ENCODE data around the gene G6PC1.
"Not testable (repeated sequence)": the region's sequence is repeated elsewhere in the genome, so short reads cannot be mapped to it uniquely, and the experiment has no call there.

G6PC1 gene

GRCh38 chr17:42873932-42874695 lies 26.5 kb upstream of the G6PC1 start:
- FAIRE-seq = not testable (repeated sequence)

DNA sequence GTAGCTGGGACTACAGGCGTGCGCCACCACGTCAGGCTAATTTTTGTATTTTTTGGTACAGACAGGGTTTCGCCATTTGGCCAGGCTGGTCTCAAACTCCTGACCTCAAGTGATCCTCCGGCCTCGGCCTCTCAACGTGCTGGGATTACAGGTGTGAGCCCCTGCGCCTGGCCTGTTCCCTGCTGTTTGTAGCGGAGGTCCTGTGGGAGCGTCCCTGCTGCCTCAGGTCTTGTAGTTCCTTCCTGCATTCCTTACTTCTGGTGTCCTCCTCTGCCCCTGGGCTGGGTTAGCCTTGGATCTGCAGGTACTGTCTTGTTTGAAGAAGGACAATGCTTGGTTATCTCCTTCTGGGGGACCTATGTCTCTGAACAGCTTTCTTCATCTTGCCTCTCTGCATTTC lies 23.6 kb upstream of the G6PC1 start:
- no peak for FAIRE-seq

DNA sequence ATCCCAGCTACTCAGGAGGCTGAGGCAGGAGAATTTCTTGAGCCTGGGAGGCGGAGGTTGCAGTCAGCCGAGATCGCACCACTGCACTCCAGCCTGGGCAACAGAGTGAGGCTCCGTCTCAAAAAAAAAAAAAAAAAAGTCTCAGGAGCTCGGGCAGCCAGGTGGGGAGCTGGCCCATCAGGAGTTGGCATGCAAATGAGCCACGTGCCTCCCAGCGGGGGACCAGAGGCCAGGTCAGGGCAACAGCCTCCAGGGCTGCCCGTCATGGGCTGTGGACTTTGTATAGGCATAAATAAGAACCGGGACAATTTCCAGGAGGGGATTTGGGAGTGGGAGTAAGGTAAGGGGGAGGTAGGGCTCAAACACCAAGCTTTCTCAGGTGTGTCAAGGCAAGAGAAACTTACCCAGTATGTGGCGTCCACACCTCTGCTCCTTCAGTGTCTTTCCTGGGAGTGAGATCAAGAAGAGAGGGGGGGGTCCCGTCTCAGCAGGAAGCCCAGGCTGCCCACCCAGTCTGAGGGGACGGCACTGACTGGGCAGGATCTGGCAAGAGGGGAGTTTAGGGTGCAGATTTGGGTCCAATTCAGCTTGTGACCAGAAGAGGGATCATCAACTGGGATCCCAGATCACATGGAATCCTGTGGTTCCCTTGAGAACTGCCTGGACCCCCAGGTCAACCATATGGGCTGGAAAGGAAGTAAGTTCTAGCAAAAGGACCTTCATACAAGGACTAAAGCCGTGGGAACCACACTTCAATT lies 22.3 kb upstream of the G6PC1 start:
- FAIRE-seq = no peak

DNA sequence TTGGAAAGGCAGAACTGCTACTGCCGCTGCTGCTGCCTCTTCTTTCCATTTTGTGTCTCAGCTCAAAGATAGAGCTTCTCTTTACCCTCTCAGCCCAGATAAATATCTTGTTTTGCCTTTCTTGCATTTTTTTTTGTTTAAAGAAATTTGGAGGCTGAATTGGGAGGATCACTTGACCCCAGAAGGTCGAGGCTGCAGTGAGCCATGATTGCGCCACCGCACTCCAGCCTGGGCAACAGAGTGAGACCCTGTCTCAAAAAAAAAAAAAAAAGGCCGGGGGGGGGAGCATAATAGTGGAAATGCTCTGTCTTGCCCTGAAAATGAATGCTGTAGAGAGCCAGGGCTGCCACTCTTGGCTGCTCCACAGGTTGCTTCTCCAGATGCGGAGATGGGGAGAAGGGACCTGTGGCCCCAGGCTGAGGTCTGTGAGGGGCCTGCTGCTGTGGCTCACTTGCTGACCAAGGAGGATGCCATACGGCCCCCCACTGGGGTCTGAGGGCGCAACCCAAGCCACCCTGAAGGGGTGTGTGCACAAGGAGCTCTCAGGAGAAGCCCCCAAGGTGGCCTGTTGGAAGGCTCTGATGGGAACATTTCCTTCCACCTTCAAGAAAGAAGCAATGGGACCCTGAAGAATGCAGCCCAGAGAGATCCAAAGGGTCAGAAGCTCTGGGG lies 21.5 kb upstream of the G6PC1 start:
- no peak for FAIRE-seq

DNA sequence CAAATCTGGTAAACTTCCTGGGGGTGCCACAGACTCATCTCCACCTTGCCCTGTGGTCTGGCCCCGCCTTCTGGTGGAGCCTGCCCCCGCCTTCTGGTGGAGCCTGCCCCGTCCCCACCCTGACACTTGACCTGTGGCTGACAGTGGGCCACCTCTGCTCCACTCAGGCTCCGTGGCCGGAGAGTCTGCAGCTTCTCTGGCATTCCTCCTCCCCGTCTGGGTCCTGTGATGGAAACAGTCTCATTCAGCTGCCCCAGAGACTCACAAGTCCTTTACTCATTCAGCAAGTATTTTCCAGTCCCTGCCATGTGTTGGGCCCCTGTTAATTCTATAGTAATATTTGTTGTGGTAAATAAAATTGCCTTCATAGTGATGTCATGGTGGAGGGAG lies 21.0 kb upstream of the G6PC1 start:
- no peak for FAIRE-seq

GRCh38 chr17:42880776-42881310 lies 19.8 kb upstream of the G6PC1 start:
- no peak for FAIRE-seq

- not testable (repeated sequence) for FAIRE-seq
Measured at GRCh38 chr17:42881706-42882105, 18.9 kb upstream of the G6PC1 start.

- no peak for FAIRE-seq
Measured at GRCh38 chr17:42882166-42882565, 18.4 kb upstream of the G6PC1 start.

GRCh38 chr17:42883802-42884558 lies 16.6 kb upstream of the G6PC1 start:
- no peak for FAIRE-seq

DNA sequence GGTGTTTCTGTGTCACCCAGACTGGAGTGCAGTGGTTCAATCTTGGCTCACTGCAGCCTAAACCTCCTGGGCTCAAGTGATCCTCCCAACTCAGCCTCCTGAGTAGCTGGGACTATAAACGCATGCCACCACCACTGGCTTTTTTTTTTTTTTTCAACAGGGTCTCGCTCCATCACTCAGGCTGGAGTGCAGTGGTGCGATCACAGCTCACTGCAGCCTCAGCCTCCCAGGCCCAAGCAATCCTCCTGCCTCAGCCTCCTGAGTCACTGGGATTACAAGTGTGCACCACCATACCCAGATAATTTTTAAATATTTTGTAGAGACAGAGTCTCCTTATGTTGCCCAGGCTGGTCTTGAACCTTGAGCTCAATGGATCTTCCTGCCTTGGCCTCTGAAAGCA lies 14.8 kb upstream of the G6PC1 start:
- FAIRE-seq = not testable (repeated sequence)

- no peak for FAIRE-seq
Measured at GRCh38 chr17:42886283-42887176, 14.1 kb upstream of the G6PC1 start.

DNA sequence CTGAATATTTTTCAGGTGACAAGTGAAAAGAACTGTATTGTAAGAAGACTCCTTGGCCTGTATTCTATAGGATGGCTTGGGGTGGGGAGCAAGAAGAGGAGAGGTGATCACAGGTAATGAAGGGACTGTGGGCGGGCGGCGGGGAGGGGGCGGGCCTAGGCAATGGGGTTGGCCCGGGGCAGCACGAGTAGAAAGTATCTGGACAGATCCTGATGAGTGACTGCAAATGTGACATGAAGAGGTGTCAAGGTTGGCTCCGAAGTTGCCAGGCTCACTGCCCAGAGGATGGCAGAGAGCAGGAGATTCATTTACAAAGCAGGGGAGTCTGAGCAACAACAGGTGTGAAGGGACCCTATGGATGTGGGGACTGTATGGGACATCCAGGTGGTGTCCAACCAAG lies 10.8 kb upstream of the G6PC1 start:
- FAIRE-seq = no peak

GRCh38 chr17:42891539-42892152 lies 9.0 kb upstream of the G6PC1 start:
- no peak for FAIRE-seq

GRCh38 chr17:42893359-42893758 lies 7.2 kb upstream of the G6PC1 start:
- FAIRE-seq = no peak

DNA sequence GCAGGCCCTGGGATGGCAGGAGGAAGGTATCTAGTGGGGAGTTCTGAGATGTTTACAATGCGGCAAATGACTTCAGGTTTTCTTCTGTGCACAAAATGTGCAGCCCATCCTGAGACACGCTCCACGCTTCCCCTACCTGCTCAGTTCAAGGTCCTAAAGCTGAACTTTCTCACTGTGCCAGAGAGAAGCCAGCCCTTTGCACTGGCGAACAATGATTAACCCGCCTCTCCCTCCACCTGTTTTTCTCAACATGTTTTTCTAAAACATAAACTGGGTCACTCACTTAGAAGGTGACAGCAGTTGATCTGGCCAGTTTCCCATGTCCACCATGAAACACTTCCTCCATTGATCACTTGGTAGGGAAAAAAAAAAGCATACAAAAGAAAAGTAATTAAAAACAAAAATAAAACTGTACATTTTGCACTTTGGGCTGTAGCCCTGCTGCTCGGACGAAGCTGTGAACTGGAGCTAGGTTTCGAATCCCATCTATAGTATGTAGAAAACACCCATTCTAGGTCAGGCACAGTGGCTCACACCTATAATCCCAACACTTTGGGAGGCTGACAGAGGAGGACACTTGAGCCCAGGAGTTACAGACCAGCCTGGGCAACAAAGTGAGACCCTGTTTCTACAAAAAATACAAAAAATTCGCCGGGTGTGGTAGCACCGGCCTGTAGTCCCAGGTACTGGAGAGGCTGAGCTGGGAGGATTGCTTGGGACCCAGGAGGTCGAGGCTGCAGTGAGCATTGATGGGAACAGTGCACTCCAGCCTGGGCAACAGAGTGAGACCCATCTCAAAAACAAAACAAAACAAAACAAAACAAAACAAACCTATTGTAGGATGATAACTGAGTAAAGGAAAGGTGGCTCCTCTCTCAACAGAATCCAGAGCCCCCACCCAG lies 6.1 kb upstream of the G6PC1 start:
- FAIRE-seq = peak; percentile 95

GRCh38 chr17:42895185-42895555 lies 5.4 kb upstream of the G6PC1 start:
- FAIRE-seq = peak; percentile 71

DNA sequence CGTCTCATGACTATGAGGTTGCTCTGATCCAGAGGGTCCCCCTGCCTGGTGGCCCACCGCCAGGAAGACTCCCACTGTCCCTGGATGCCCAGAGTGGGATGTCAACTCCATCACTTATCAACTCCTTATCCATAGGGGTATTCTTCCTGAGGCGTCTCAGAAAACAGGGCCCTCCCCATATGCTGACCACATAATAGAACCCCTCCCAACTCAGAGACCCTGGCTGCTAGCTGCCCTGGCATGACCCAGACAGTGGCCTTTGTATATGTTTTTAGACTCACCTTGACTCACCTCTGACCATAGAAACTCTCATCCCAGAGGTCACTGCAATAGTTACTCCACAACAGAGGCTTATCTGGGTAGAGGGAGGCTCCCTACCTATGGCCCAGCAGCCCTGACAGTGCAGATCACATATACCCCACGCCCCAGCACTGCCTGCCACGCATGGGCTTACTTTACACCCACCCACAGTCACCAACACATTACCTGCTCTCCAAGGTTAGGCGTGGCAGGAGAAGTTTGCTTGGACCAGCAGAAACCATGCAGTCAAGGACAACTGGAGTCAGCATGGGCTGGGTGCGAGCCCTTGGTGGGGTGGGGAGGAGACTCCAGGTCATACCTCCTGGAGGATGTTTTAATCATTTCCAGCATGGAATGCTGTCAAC lies 2.3 kb upstream of the G6PC1 start:
- no peak for FAIRE-seq

GRCh38 chr17:42899981-42900380 lies 618 bp upstream of the G6PC1 start:
- not testable (repeated sequence) for FAIRE-seq

GRCh38 chr17:42901535-42902229 lies 1.1 kb downstream of the G6PC1 start:
- no peak for FAIRE-seq

Measured in islet of Langerhans (tissue), 1 donor.